GM12878 (cell line): ENCODE data around the gene MSI2. TPM values are rescaled to one million over a fixed set of nuclear protein-coding genes. Genes with fewer than 3 reads are reported as not detected.

Experiments
- ATAC-seq: fragments of 200-7000 bp; cut with Tn5 transposase; 3 replicates; pipeline ENCODE4 v1.9.1; 2020; ENCODE audit warnings: mild to moderate bottlenecking, moderate library complexity
- BruUV-seq: library from RNA; stranded (reverse); fragments of 400-500 nt; replicated peaks from 2 replicates; lab custom pipeline; 2021; lab: Mats Ljungman, UMichigan
- CTCF ChIA-PET: fragments of 300-600 bp; sonication (Branson Sonifier 250); formaldehyde crosslinking; extraction: SDS; loops from one replicate; lab custom pipeline; 2021; ENCODE audit warnings: inconsistent platforms; lab: Yijun Ruan, JAX
- POLR2A ChIA-PET: fragments of 350-600 bp; formaldehyde crosslinking; extraction: SDS; loops from one replicate; lab custom pipeline; 2021; ENCODE audit warnings: inconsistent platforms; lab: Charles Lee
- RAD21 ChIA-PET: fragments of 300-600 bp; sonication (Branson Sonifier 250); formaldehyde crosslinking; loops from one replicate; lab custom pipeline; 2023; ENCODE audit warnings: antibody characterized with exemption; ENCODE audit not compliant: unreplicated experiment; lab: Charles Lee
- SMC1A ChIA-PET: fragments of 300-600 bp; sonication (Branson Sonifier 250); formaldehyde crosslinking; loops from one replicate; lab custom pipeline; 2023; ENCODE audit not compliant: unreplicated experiment, uncharacterized antibody; lab: Charles Lee
- DNase-seq: peaks from one replicate; pipeline ENCODE4 v3.0.0-alpha.2; 2011; ENCODE audit warnings: low read depth, low spot score
- FAIRE-seq: peaks from 3 replicates; lab custom pipeline; 2011; peaks lifted over from hg19 to GRCh38; lab: Jason Lieb, UNC
- H2AFZ ChIP-seq: 2 replicates; pipeline ENCODE4 v1.6.0; 2011; ENCODE audit warnings: low read depth, low read length, control low read depth; ENCODE audit not compliant: control insufficient read depth
- H3K27ac ChIP-seq: 2 replicates; pipeline ENCODE4 v1.5.1; 2011; ENCODE audit warnings: control low read depth; ENCODE audit not compliant: control insufficient read depth, insufficient read depth
- H3K27me3 ChIP-seq, 2 experiments: replicated peaks in 1 of 2; 2 replicates each; pipeline versions ENCODE4 v1.6.0 to v1.6.1; 2011; ENCODE audit warnings: low read length in 1 of 2; ENCODE audit not compliant: control insufficient read depth in 2 of 2, insufficient read depth in 2 of 2
- H3K36me3 ChIP-seq, 2 experiments: 2 replicates each; pipeline ENCODE4 v1.5.1; 2011; ENCODE audit warnings: low read length in 1 of 2; ENCODE audit not compliant: control insufficient read depth in 2 of 2, insufficient read depth in 2 of 2
- H3K4me1 ChIP-seq: 2 replicates; pipeline ENCODE4 v1.6.1; 2011; ENCODE audit warnings: mild to moderate bottlenecking, low read length, moderate library complexity, mixed read lengths; ENCODE audit not compliant: control insufficient read depth, insufficient read depth
- H3K4me2 ChIP-seq: 2 replicates; pipeline ENCODE4 v1.6.0; 2011; ENCODE audit warnings: control low read depth; ENCODE audit not compliant: control insufficient read depth, insufficient read depth
- H3K4me3 ChIP-seq: fragments of 200-600 bp; sonication (generic); 2 replicates; pipeline ENCODE4 v1.5.1; 2016
- H3K79me2 ChIP-seq: 2 replicates; pipeline ENCODE4 v1.6.0; 2011; ENCODE audit warnings: low read length; ENCODE audit not compliant: control insufficient read depth, insufficient read depth
- H3K9ac ChIP-seq: 2 replicates; pipeline ENCODE4 v1.8.0; 2011; ENCODE audit warnings: low read length, control low read depth, mixed read lengths; ENCODE audit not compliant: control insufficient read depth, insufficient read depth
- H3K9me3 ChIP-seq: replicated peaks from 3 replicates; pipeline ENCODE4 v1.5.1; 2011; ENCODE audit warnings: mild to moderate bottlenecking, low read length; ENCODE audit not compliant: control insufficient read depth, insufficient read depth
- H4K20me1 ChIP-seq: 2 replicates; pipeline ENCODE4 v1.6.0; 2011; ENCODE audit not compliant: control insufficient read depth, insufficient read depth
- CHD2 ChIP-seq: IDR thresholded peaks from 2 replicates; pipeline ENCODE4 v1.6.1; 2011; ENCODE audit warnings: low read depth, low read length, improper control_type of control experiment, borderline replicate concordance
- DPF2 ChIP-seq: fragments of 450-650 bp; IDR thresholded peaks from 2 replicates; pipeline ENCODE4 v1.6.1; 2017; ENCODE audit warnings: mild to moderate bottlenecking
- E2F4 ChIP-seq: IDR thresholded peaks from 2 replicates; pipeline ENCODE4 v1.6.1; 2012; ENCODE audit warnings: low read depth, low read length, improper control_type of control experiment
- MYB ChIP-seq: fragments of 150-350 bp; IDR thresholded peaks from 2 replicates; pipeline ENCODE4 v1.6.1; 2014; ENCODE audit warnings: mild to moderate bottlenecking, low read depth, low read length, borderline replicate concordance
- NFIC ChIP-seq: IDR thresholded peaks from 2 replicates; pipeline ENCODE4 v1.6.1; 2012; ENCODE audit warnings: low read depth, mild to moderate bottlenecking, inconsistent platforms, low read length, moderate library complexity
- POU2F2 ChIP-seq: IDR thresholded peaks from 3 replicates; pipeline ENCODE4 v1.6.1; 2011; ENCODE audit warnings: low read depth, mild to moderate bottlenecking, low read length, borderline replicate concordance
- RAD51 ChIP-seq: fragments of 450-650 bp; IDR thresholded peaks from 2 replicates; pipeline ENCODE4 v1.6.1; 2016; ENCODE audit warnings: moderate library complexity, mild to moderate bottlenecking, inconsistent platforms
- ZNF207 ChIP-seq: fragments of 450-650 bp; IDR thresholded peaks from 2 replicates; pipeline ENCODE4 v1.6.1; 2014; ENCODE audit warnings: antibody characterized with exemption, mild to moderate bottlenecking, borderline replicate concordance
- ZNF384 ChIP-seq: IDR thresholded peaks from 2 replicates; pipeline ENCODE4 v1.6.1; 2012; ENCODE audit warnings: low read depth, mild to moderate bottlenecking, low read length, improper control_type of control experiment, borderline replicate concordance
- WGBS: methylation state at CpG from one replicate; pipeline ENCODE4 v1.1.6; 2016; ENCODE audit warnings: low lambda C conversion rate; ENCODE audit not compliant: insufficient replicate concordance, insufficient coverage; ENCODE audit errors: missing lambda C conversion rate; 5-methylcytosine and 5-hydroxymethylcytosine counted together
- in situ Hi-C: fragments of 300-500 bp; cut with MboI; formaldehyde crosslinking; loops from 9 replicates; pipeline ENCODE4 v1.14.3; 2018; ENCODE audit warnings: mixed read lengths
- intact Hi-C: fragments of 100-400 bp; cut with micrococcal nuclease; formaldehyde crosslinking; loops from one replicate; pipeline ENCODE4 v1.14.2; 2022; ENCODE audit not compliant: unreplicated experiment
- polyA plus RNA-seq, 11 experiments: library from polyadenylated mRNA; depleted of rRNA in 4 of 11; unstranded in 6 of 11; stranded (reverse) in 5 of 11; fragments of >200 nt; fragmentation: Nextera tagmentation in 4 of 11; fragmentation: Illumina TruSeq in 1 of 11; extraction: Ambion mirVana in 4 of 11; extraction: Trizol in 1 of 11; gene quantifications; 1 replicate in 1 of 11; 2 replicates in 10 of 11; pipeline versions ENCODE4 v1.2.1 to v1.2.3, GENCODE V29; 2011 to 2016; ENCODE audit warnings: inconsistent platforms in 2 of 11, missing spikeins in 2 of 11, low read depth in 1 of 11
- total RNA-seq, 4 experiments: library from RNA; depleted of rRNA in 3 of 4; stranded (reverse); fragments of >200 nt in 3 of 4; fragmentation: Illumina TruSeq in 1 of 4; extraction: Trizol in 1 of 4; gene quantifications; 2 replicates each; pipeline versions ENCODE4 v1.2.1 to v1.2.3, GENCODE V29; 2013 to 2021

MSI2 gene
- total and polyA plus RNA-seq, 10 of the 15 experiments (the other 5 are each of a cell fraction or from before 2014, with no cell fraction given), result 6.1 to 76.1 (median 42.0) TPM

GRCh38 chr17:57724729-57725125 is 468.4 kb downstream of the MSI2 start:
- TF ChIP-seq CHD2 (no peak), POU2F2 (no peak), ZNF207 (no peak), RAD51 (no peak), E2F4 (no peak), MYB (no peak), DPF2 (no peak), ZNF384 (no peak), NFIC (no peak)
- no TSS peak for BruUV-seq
- Histone ChIP-seq H3K79me2 (no peaks in the 10 kb centered on the region), H3K27me3 (no peaks in the 10 kb centered on the region; a peak in 1 of 4 replicates), H4K20me1 (no peaks in the 10 kb centered on the region; the same call in 1 of the 2 replicates), H3K36me3 (no peaks in the 10 kb centered on the region), H3K9ac (no peak overlapping the region), H3K4me3 (no peak overlapping the region), H3K27ac (no peak overlapping the region), H3K4me1 (peaks cover 18% of the 10 kb centered on the region), H3K9me3 (no peaks in the 10 kb centered on the region), H3K4me2 (no peak overlapping the region), H2AFZ (no peak overlapping the region)
- WGBS, result 74% methylated on average over 5 of the region's 5 CpGs
- in situ Hi-C loops (no loop called here), intact Hi-C loops (no loop called here)
- ChIA-PET CTCF (interaction anchor here (0.5 to 1.4 kb wide), 4 partner anchors 12 to 109 kb away, joined by 3 to 4 read pairs (median 3); no protein-coding TSS in a partner anchor), POLR2A (interaction anchor here (1.0 kb wide), 1 partner anchor 139 kb away, joined by 4 read pairs; no protein-coding TSS in a partner anchor), SMC1A (interaction anchor here (0.5 to 0.9 kb wide), 2 partner anchors 53 to 589 kb away, joined by 3 read pairs; no protein-coding TSS in a partner anchor), RAD21 (interaction anchor here (1.7 kb wide), 1 partner anchor 23 kb away, joined by 5 read pairs; no protein-coding TSS in a partner anchor)
- FAIRE-seq (no peak), DNase-seq (no peak), ATAC-seq (no peak)
